WTC11 (cell line): ENCODE measurements around the gene CFAP77. TPM values are rescaled to one million over a fixed set of nuclear protein-coding genes. Genes with fewer than 3 reads are reported as not detected.

Source experiments
- ATAC-seq: fragments of 200-7000 bp; cut with Tn5 transposase; 2 replicates; pipeline ENCODE4 v1.10.0; 2021; ENCODE audit warnings: mild to moderate bottlenecking, moderate library complexity
- CTCF ChIA-PET: fragments of 300-600 bp; sonication (Branson Sonifier 250); formaldehyde crosslinking; loops from one replicate; lab custom pipeline; 2021; ENCODE audit warnings: antibody characterized with exemption; lab: Charles Lee
- POLR2A ChIA-PET: fragments of 350-600 bp; sonication (Branson Sonifier 250); formaldehyde crosslinking; loops from one replicate; lab custom pipeline; 2021; ENCODE audit warnings: antibody characterized with exemption; lab: Charles Lee
- DNase-seq: peaks from one replicate; pipeline ENCODE4 v3.0.0; 2021; ENCODE audit warnings: low spot score
- H3K27ac Mint-ChIP-seq: 2 replicates; pipeline ENCODE4 v1.8.0; 2021; ENCODE audit warnings: mixed read lengths
- H3K27me3 Mint-ChIP-seq: 2 replicates; pipeline ENCODE4 v1.8.0; 2021; ENCODE audit warnings: low read depth, mild to moderate bottlenecking, moderate library complexity, mixed read lengths
- H3K36me3 Mint-ChIP-seq: 2 replicates; pipeline ENCODE4 v1.8.0; 2021; ENCODE audit warnings: mixed read lengths
- H3K4me1 Mint-ChIP-seq: 2 replicates; pipeline ENCODE4 v1.8.0; 2022; ENCODE audit warnings: mixed read lengths
- H3K4me3 Mint-ChIP-seq: 2 replicates; pipeline ENCODE4 v1.8.0; 2021; ENCODE audit warnings: mild to moderate bottlenecking, moderate library complexity, mixed read lengths
- H3K9me3 Mint-ChIP-seq: 2 replicates; pipeline ENCODE4 v1.8.0; 2021; ENCODE audit warnings: mixed read lengths
- ATF1 ChIP-seq: sonication (generic); formaldehyde crosslinking; IDR thresholded peaks from 2 replicates; pipeline ENCODE4 v1.8.1; 2023; ENCODE audit warnings: mild to moderate bottlenecking, moderate library complexity, missing genetic modification reagents
- ETV6 ChIP-seq: sonication (generic); formaldehyde crosslinking; IDR thresholded peaks from 2 replicates; pipeline ENCODE4 v1.8.1; 2022; ENCODE audit warnings: mild to moderate bottlenecking, missing genetic modification reagents
- GRHL2 ChIP-seq: fragments of 250-450 bp; sonication (Bioruptor Pico); IDR thresholded peaks from 2 replicates; pipeline ENCODE4 v1.8.0; 2022; ENCODE audit warnings: mild to moderate bottlenecking, moderate library complexity; ENCODE audit not compliant: insufficient replicate concordance, severe bottlenecking
- GTF2I ChIP-seq: fragments of 250-450 bp; sonication (Bioruptor Pico); conservative IDR thresholded peaks from 2 replicates; pipeline ENCODE4 v1.4.0; 2021; ENCODE audit warnings: mild to moderate bottlenecking
- JAZF1 ChIP-seq: fragments of 250-450 bp; sonication (Bioruptor Pico); IDR thresholded peaks from 2 replicates; pipeline ENCODE4 v1.9.0; 2021; ENCODE audit warnings: moderate library complexity, mild to moderate bottlenecking, inconsistent platforms
- MXD4 ChIP-seq: fragments of 250-450 bp; sonication (Bioruptor Pico); IDR thresholded peaks from 2 replicates; pipeline ENCODE4 v1.8.0; 2021; ENCODE audit warnings: mild to moderate bottlenecking, moderate library complexity, borderline replicate concordance
- NFE2L1 ChIP-seq: sonication (generic); formaldehyde crosslinking; IDR thresholded peaks from 2 replicates; pipeline ENCODE4 v1.8.1; 2023; ENCODE audit warnings: missing genetic modification reagents
- NFYB ChIP-seq: sonication (generic); formaldehyde crosslinking; conservative IDR thresholded peaks from 2 replicates; pipeline ENCODE4 v1.8.0; 2022; ENCODE audit warnings: low read depth, missing genetic modification reagents
- NR1H2 ChIP-seq: sonication (generic); formaldehyde crosslinking; IDR thresholded peaks from 2 replicates; pipeline ENCODE4 v1.9.0; 2021; ENCODE audit warnings: mild to moderate bottlenecking, moderate library complexity, missing genetic modification reagents
- SMAD4 ChIP-seq: sonication (generic); formaldehyde crosslinking; IDR thresholded peaks from 2 replicates; pipeline ENCODE4 v1.8.0; 2022; ENCODE audit warnings: mild to moderate bottlenecking, missing genetic modification reagents
- TEAD4 ChIP-seq: sonication (generic); formaldehyde crosslinking; IDR thresholded peaks from 2 replicates; pipeline ENCODE4 v1.8.0; 2022; ENCODE audit warnings: mild to moderate bottlenecking, missing genetic modification reagents
- ZBTB21 ChIP-seq: sonication (generic); formaldehyde crosslinking; IDR thresholded peaks from 2 replicates; pipeline ENCODE4 v1.8.1; 2023; ENCODE audit warnings: mild to moderate bottlenecking, missing genetic modification reagents, borderline replicate concordance
- ZMAT4 ChIP-seq: fragments of 250-450 bp; sonication (Bioruptor Pico); IDR thresholded peaks from 2 replicates; pipeline ENCODE4 v1.9.0; 2021; ENCODE audit warnings: mild to moderate bottlenecking
- ZNF396 ChIP-seq: fragments of 250-450 bp; sonication (Bioruptor Pico); IDR thresholded peaks from 2 replicates; pipeline ENCODE4 v1.8.0; 2021; ENCODE audit warnings: mild to moderate bottlenecking, moderate library complexity, borderline replicate concordance
- ZNF425 ChIP-seq: fragments of 250-450 bp; sonication (Bioruptor Pico); conservative IDR thresholded peaks from 2 replicates; pipeline ENCODE4 v1.9.0; 2021; ENCODE audit warnings: mild to moderate bottlenecking
- ZSCAN18 ChIP-seq: fragments of 250-450 bp; sonication (Bioruptor Pico); IDR thresholded peaks from 2 replicates; pipeline ENCODE4 v2.1.2; 2022; ENCODE audit warnings: mild to moderate bottlenecking, moderate library complexity
- total RNA-seq: library from RNA; stranded (reverse); gene quantifications from 3 replicates; pipeline ENCODE4 v1.2.3, GENCODE V29; 2021
- TF ChIP-seq, protein P1 (sequence below): fragments of 200-600 bp; IDR thresholded peaks from 2 replicates; pipeline ENCODE4 v1.8.0; 2022; ENCODE audit warnings: antibody characterized with exemption
- TF ChIP-seq, protein P2 (sequence below): sonication (generic); formaldehyde crosslinking; IDR thresholded peaks from 2 replicates; pipeline ENCODE4 v1.8.1; 2022; ENCODE audit warnings: missing genetic modification reagents, borderline replicate concordance
- TF ChIP-seq, protein P3 (sequence below): fragments of 250-450 bp; sonication (Bioruptor Pico); IDR thresholded peaks from 2 replicates; pipeline ENCODE4 v1.9.0; 2021; ENCODE audit warnings: moderate library complexity, mild to moderate bottlenecking, inconsistent platforms, borderline replicate concordance

Gene CFAP77
- total RNA-seq, 1 experiment from 2014 or later = 1.2 TPM

GRCh38 chr9:132595319-132595718 is 185.3 kb downstream of the CFAP77 start:
- ChIA-PET CTCF (no interaction called here), POLR2A (no interaction called here)
- TF ChIP-seq JAZF1 (CRISPR knock-in tag) (no peak), ETV6 (CRISPR knock-in tag) (no peak), ZSCAN18 (CRISPR knock-in tag) (no peak), NR1H2 (CRISPR knock-in tag) (no peak), NFE2L1 (no peak), MXD4 (CRISPR knock-in tag) (no peak), ZNF396 (CRISPR knock-in tag) (no peak), GRHL2 (CRISPR knock-in tag) (no peak), ZMAT4 (CRISPR knock-in tag) (no peak), ZBTB21 (CRISPR knock-in tag) (no peak), NFYB (CRISPR knock-in tag) (no peak), ATF1 (CRISPR knock-in tag) (no peak), GTF2I (CRISPR knock-in tag) (no peak), TEAD4 (no peak), SMAD4 (no peak)
- TF ChIP-seq, protein P1, sequence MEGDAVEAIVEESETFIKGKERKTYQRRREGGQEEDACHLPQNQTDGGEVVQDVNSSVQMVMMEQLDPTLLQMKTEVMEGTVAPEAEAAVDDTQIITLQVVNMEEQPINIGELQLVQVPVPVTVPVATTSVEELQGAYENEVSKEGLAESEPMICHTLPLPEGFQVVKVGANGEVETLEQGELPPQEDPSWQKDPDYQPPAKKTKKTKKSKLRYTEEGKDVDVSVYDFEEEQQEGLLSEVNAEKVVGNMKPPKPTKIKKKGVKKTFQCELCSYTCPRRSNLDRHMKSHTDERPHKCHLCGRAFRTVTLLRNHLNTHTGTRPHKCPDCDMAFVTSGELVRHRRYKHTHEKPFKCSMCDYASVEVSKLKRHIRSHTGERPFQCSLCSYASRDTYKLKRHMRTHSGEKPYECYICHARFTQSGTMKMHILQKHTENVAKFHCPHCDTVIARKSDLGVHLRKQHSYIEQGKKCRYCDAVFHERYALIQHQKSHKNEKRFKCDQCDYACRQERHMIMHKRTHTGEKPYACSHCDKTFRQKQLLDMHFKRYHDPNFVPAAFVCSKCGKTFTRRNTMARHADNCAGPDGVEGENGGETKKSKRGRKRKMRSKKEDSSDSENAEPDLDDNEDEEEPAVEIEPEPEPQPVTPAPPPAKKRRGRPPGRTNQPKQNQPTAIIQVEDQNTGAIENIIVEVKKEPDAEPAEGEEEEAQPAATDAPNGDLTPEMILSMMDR = no peak
- TF ChIP-seq, protein P2, sequence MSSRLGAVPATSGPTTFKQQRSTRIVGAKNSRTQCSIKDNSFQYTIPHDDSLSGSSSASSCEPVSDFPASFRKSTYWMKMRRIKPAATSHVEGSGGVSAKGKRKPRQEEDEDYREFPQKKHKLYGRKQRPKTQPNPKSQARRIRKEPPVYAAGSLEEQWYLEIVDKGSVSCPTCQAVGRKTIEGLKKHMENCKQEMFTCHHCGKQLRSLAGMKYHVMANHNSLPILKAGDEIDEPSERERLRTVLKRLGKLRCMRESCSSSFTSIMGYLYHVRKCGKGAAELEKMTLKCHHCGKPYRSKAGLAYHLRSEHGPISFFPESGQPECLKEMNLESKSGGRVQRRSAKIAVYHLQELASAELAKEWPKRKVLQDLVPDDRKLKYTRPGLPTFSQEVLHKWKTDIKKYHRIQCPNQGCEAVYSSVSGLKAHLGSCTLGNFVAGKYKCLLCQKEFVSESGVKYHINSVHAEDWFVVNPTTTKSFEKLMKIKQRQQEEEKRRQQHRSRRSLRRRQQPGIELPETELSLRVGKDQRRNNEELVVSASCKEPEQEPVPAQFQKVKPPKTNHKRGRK = no peak
- Mint-ChIP-seq H3K36me3 (peaks cover 23% of the 10 kb centered on the region), H3K9me3 (no peaks in the 10 kb centered on the region), H3K27me3 (peaks cover 30% of the 10 kb centered on the region), H3K4me1 (peaks cover 31% of the 10 kb centered on the region), H3K4me3 (no peak overlapping the region), H3K27ac (no peak overlapping the region; the same call in 1 of the 2 replicates)
- DNase-seq = no peak
- ATAC-seq = no peak

- Mint-ChIP-seq H3K36me3 (peaks cover 29% of the 10 kb centered on the region), H3K4me1 (peaks cover 26% of the 10 kb centered on the region), H3K27me3 (peaks cover 23% of the 10 kb centered on the region), H3K4me3 (no peak overlapping the region), H3K27ac (no peak overlapping the region), H3K9me3 (no peaks in the 10 kb centered on the region)
- POLR2A ChIA-PET = no interaction called here
- DNase-seq = no peak
- TF ChIP-seq, protein P3, sequence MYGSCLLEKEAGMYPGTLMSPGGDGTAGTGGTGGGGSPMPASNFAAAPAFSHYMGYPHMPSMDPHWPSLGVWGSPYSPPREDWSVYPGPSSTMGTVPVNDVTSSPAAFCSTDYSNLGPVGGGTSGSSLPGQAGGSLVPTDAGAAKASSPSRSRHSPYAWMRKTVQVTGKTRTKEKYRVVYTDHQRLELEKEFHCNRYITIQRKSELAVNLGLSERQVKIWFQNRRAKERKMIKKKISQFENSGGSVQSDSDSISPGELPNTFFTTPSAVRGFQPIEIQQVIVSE (CRISPR knock-in tag) = no peak
- TF ChIP-seq ZNF425 (CRISPR knock-in tag) = no peak
- ATAC-seq = no peak
- CTCF ChIA-PET = no interaction called here
These were observed 186.2 kb downstream of the CFAP77 start for GRCh38 chr9:132596200-132596599.
